GM23338 (cell line): ENCODE measurements around the gene ZNF483. TPM values are rescaled to one million over a fixed set of nuclear protein-coding genes. Genes with fewer than 3 reads are reported as not detected.
"Not testable (repeated sequence)": the region's sequence is repeated elsewhere in the genome, so short reads cannot be mapped to it uniquely, and the experiment has no call there.

ENCODE experiments used
- ATAC-seq: fragments of 200-7000 bp; cut with Tn5 transposase; 3 replicates; pipeline ENCODE4 v1.9.1; 2020
- DNase-seq: peaks from one replicate; pipeline ENCODE4 v3.0.0-alpha.2; 2015; ENCODE audit warnings: low spot score
- H2AFZ ChIP-seq: fragments of 200-600 bp; sonication (generic); 2 replicates; pipeline ENCODE4 v1.8.0; 2016; ENCODE audit warnings: antibody characterized with exemption, mild to moderate bottlenecking, moderate library complexity
- H3F3A ChIP-seq: fragments of 200-600 bp; sonication (generic); replicated peaks from 2 replicates; pipeline ENCODE4 v1.8.0; 2017; ENCODE audit warnings: antibody characterized with exemption, mixed run types, low read depth
- H3K27ac ChIP-seq: fragments of 200-600 bp; sonication (generic); 2 replicates; pipeline ENCODE4 v1.6.1; 2016; ENCODE audit warnings: low read depth
- H3K27me3 ChIP-seq: fragments of 200-600 bp; sonication (generic); 2 replicates; pipeline ENCODE4 v1.8.0; 2016; ENCODE audit warnings: mild to moderate bottlenecking, mixed run types, moderate library complexity; ENCODE audit not compliant: insufficient read depth
- H3K36me3 ChIP-seq: fragments of 200-600 bp; sonication (generic); 2 replicates; pipeline ENCODE4 v1.8.0; 2016; ENCODE audit warnings: mild to moderate bottlenecking; ENCODE audit not compliant: insufficient read depth
- H3K4me1 ChIP-seq: fragments of 200-600 bp; sonication (generic); 2 replicates; pipeline ENCODE4 v1.8.0; 2016; ENCODE audit warnings: mild to moderate bottlenecking, moderate library complexity; ENCODE audit not compliant: insufficient read depth
- H3K4me2 ChIP-seq: fragments of 200-600 bp; sonication (generic); 2 replicates; pipeline ENCODE4 v1.7.1; 2017; ENCODE audit warnings: mixed run types
- H3K4me3 ChIP-seq: fragments of 200-600 bp; sonication (generic); 2 replicates; pipeline ENCODE4 v1.6.1; 2016; ENCODE audit warnings: mixed run types
- H3K79me2 ChIP-seq: fragments of 200-600 bp; sonication (generic); replicated peaks from 2 replicates; pipeline ENCODE4 v1.8.0; 2017; ENCODE audit warnings: mild to moderate bottlenecking; ENCODE audit not compliant: insufficient read depth
- H3K9me2 ChIP-seq: fragments of 200-600 bp; sonication (generic); 2 replicates; pipeline ENCODE4 v1.8.0; 2017; ENCODE audit not compliant: insufficient read depth
- H4K20me1 ChIP-seq: fragments of 200-600 bp; sonication (generic); replicated peaks from 2 replicates; pipeline ENCODE4 v1.8.0; 2017; ENCODE audit warnings: mild to moderate bottlenecking; ENCODE audit not compliant: insufficient read depth
- H3K27ac Mint-ChIP-seq: 2 replicates; pipeline ENCODE4 v1.8.0; 2020; ENCODE audit warnings: inconsistent platforms, mild to moderate bottlenecking, moderate library complexity, mixed read lengths
- H3K27me3 Mint-ChIP-seq: 3 replicates; pipeline ENCODE4 v1.8.0; 2022; ENCODE audit warnings: low read depth, mild to moderate bottlenecking, moderate library complexity, mixed read lengths, inconsistent platforms; ENCODE audit not compliant: insufficient read depth, poor library complexity
- H3K36me3 Mint-ChIP-seq: 3 replicates; pipeline ENCODE4 v1.8.0; 2021; ENCODE audit warnings: low read depth, mild to moderate bottlenecking, inconsistent platforms, moderate library complexity, mixed read lengths
- H3K4me1 Mint-ChIP-seq: 3 replicates; pipeline ENCODE4 v1.8.0; 2020; ENCODE audit warnings: mild to moderate bottlenecking, inconsistent platforms, mixed read lengths
- H3K4me3 Mint-ChIP-seq: 3 replicates; pipeline ENCODE4 v1.8.0; 2021; ENCODE audit warnings: moderate library complexity, mild to moderate bottlenecking, inconsistent platforms, mixed read lengths
- H3K9me3 Mint-ChIP-seq: 3 replicates; pipeline ENCODE4 v1.8.0; 2020; ENCODE audit warnings: moderate library complexity, mild to moderate bottlenecking, inconsistent platforms, mixed read lengths
- CREB1 ChIP-seq: fragments of 250-450 bp; sonication (Bioruptor Pico); IDR thresholded peaks from 2 replicates; pipeline ENCODE4 v1.5.0; 2020; ENCODE audit warnings: low read depth, mild to moderate bottlenecking, moderate library complexity
- EZH2 ChIP-seq: fragments of 200-600 bp; sonication (generic); IDR thresholded peaks from one replicate; pipeline ENCODE4 v1.8.0; 2017; ENCODE audit warnings: antibody characterized with exemption, mild to moderate bottlenecking, low read depth; ENCODE audit not compliant: unreplicated experiment
- JUNB ChIP-seq: IDR thresholded peaks from one replicate; pipeline ENCODE4 v1.6.1; 2016; ENCODE audit warnings: antibody characterized with exemption; ENCODE audit not compliant: unreplicated experiment
- NANOG ChIP-seq: IDR thresholded peaks from 2 replicates; pipeline ENCODE4 v1.6.1; 2016; ENCODE audit warnings: antibody characterized with exemption, borderline replicate concordance
- REST ChIP-seq: IDR thresholded peaks from one replicate; pipeline ENCODE4 v1.6.1; 2018; ENCODE audit warnings: antibody characterized with exemption; ENCODE audit not compliant: unreplicated experiment
- STAT1 ChIP-seq: IDR thresholded peaks from one replicate; pipeline ENCODE4 v1.6.1; 2016; ENCODE audit warnings: antibody characterized with exemption; ENCODE audit not compliant: unreplicated experiment
- ZNF114 ChIP-seq: fragments of 250-450 bp; sonication (Bioruptor Pico); IDR thresholded peaks from 2 replicates; pipeline ENCODE4 v1.5.0; 2020; ENCODE audit warnings: mild to moderate bottlenecking, moderate library complexity
- polyA plus RNA-seq: library from polyadenylated mRNA; unstranded; fragments of >200 nt; fragmentation: Nextera tagmentation; extraction: Ambion mirVana; gene quantifications from 2 replicates; pipeline ENCODE4 v1.2.1, GENCODE V29; 2016
- total RNA-seq: library from RNA; depleted of rRNA; stranded (reverse); fragments of >200 nt; shearing (Covaris generic); gene quantifications from 2 replicates; pipeline ENCODE4 v1.2.3, GENCODE V29; 2014
- TF ChIP-seq, protein P1 (sequence below), 2 experiments: fragments of 200-600 bp in 1 of 2; sonication (generic) in 1 of 2; conservative IDR thresholded peaks; 2 replicates each; pipeline versions ENCODE4 v1.5.1 to v1.6.1; 2016 to 2017; ENCODE audit warnings: antibody characterized with exemption in 2 of 2, low read depth in 2 of 2, mild to moderate bottlenecking in 2 of 2, moderate library complexity in 1 of 2
- TF ChIP-seq, protein P2 (sequence below): IDR thresholded peaks from 2 replicates; pipeline ENCODE4 v1.6.1; 2016; ENCODE audit warnings: antibody characterized with exemption

ZNF483 gene
- total and polyA plus RNA-seq, 2 experiments from 2014 or later: 9.7 to 112 TPM

- TF ChIP-seq, protein P1, sequence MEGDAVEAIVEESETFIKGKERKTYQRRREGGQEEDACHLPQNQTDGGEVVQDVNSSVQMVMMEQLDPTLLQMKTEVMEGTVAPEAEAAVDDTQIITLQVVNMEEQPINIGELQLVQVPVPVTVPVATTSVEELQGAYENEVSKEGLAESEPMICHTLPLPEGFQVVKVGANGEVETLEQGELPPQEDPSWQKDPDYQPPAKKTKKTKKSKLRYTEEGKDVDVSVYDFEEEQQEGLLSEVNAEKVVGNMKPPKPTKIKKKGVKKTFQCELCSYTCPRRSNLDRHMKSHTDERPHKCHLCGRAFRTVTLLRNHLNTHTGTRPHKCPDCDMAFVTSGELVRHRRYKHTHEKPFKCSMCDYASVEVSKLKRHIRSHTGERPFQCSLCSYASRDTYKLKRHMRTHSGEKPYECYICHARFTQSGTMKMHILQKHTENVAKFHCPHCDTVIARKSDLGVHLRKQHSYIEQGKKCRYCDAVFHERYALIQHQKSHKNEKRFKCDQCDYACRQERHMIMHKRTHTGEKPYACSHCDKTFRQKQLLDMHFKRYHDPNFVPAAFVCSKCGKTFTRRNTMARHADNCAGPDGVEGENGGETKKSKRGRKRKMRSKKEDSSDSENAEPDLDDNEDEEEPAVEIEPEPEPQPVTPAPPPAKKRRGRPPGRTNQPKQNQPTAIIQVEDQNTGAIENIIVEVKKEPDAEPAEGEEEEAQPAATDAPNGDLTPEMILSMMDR (conservative IDR thresholded peaks at IDR 0.05; ENCODE audit: low read depth in 2 of 2): no peak
- TF ChIP-seq JUNB (no peak), EZH2 (no peak)
- TF ChIP-seq, protein P2, sequence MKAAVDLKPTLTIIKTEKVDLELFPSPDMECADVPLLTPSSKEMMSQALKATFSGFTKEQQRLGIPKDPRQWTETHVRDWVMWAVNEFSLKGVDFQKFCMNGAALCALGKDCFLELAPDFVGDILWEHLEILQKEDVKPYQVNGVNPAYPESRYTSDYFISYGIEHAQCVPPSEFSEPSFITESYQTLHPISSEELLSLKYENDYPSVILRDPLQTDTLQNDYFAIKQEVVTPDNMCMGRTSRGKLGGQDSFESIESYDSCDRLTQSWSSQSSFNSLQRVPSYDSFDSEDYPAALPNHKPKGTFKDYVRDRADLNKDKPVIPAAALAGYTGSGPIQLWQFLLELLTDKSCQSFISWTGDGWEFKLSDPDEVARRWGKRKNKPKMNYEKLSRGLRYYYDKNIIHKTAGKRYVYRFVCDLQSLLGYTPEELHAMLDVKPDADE: no peak
Observed at GRCh38 chr9:111502506-111502905, 22.5 kb upstream of the ZNF483 start (continued).

DNA sequence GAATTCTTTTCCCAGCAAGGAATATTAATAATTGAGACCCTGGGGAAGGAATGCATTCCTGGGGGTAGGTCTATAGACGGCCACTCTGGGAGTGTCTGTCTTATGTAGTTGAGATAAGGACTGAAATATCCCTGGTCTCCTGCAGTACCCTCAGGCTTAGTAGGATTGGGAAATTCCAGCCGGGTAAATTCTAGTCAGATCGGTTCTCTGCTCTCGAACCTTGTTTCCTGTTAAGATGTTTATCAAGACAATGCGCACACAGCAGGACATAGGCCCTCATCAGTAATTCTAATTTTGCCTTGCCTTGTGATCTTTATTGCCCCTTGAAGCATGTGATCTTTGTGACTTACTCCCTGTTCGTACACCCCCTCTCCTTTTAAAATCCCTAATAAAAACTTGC is 13.4 kb upstream of the ZNF483 start:
- not testable (repeated sequence) for H3K4me1 Mint-ChIP-seq, H3K27ac Mint-ChIP-seq, H3K4me3 ChIP-seq, ATAC-seq, H3K79me2 ChIP-seq, H4K20me1 ChIP-seq, H3F3A ChIP-seq, H3K36me3 ChIP-seq, H3K27ac ChIP-seq, H3K27me3 ChIP-seq, H3K4me1 ChIP-seq, H3K4me2 ChIP-seq, H3K27me3 Mint-ChIP-seq, H3K4me3 Mint-ChIP-seq, H2AFZ ChIP-seq, H3K9me2 ChIP-seq
- Mint-ChIP-seq H3K9me3 (peaks cover 36% of the 10 kb centered on the region), H3K36me3 (peaks cover 30% of the 10 kb centered on the region)
- DNase-seq: peak; percentile 56

- Mint-ChIP-seq H3K27ac (no peak overlapping the region), H3K36me3 (peaks cover 25% of the 10 kb centered on the region), H3K4me3 (no peak overlapping the region), H3K4me1 (peaks cover 4% of the 10 kb centered on the region; the same call in 2 of the 3 replicates), H3K27me3 (peaks cover 15% of the 10 kb centered on the region), H3K9me3 (peaks cover 33% of the 10 kb centered on the region)
- Histone ChIP-seq H3K9me2 (no peaks in the 10 kb centered on the region), H3K4me2 (no peak overlapping the region), H3K27ac (no peak overlapping the region), H3F3A (no peaks in the 10 kb centered on the region), H2AFZ (no peak overlapping the region), H3K79me2 (no peaks in the 10 kb centered on the region), H3K4me3 (no peak overlapping the region), H3K4me1 (no peaks in the 10 kb centered on the region), H3K36me3 (peaks cover 8% of the 10 kb centered on the region; the same call in 1 of the 2 replicates), H4K20me1 (no peaks in the 10 kb centered on the region), H3K27me3 (no peaks in the 10 kb centered on the region)
- no peak for DNase-seq
- ATAC-seq: no peak
- TF ChIP-seq, protein P1 (conservative IDR thresholded peaks at IDR 0.05; ENCODE audit: low read depth in 2 of 2): no peak
- TF ChIP-seq STAT1 (no peak), REST (no peak), CREB1 (CRISPR knock-in tag) (no peak), ZNF114 (no peak), EZH2 (no peak), NANOG (no peak)
- TF ChIP-seq, protein P2: no peak
Observed at GRCh38 chr9:111514967-111515366, 10.0 kb upstream of the ZNF483 start.
